HG03103 (cell line): ENCODE results near the gene BMP5.
A peak's percentile ranks its signal among the peaks of the same experiment; 100 is the strongest.
"Not testable (repeated sequence)": the region's sequence is repeated elsewhere in the genome, so short reads cannot be mapped to it uniquely, and the experiment has no call there.

Experiments used
- ATAC-seq: cut with Tn5 transposase; IDR thresholded peaks from one replicate; pipeline ENCODE4 v1.9.1; 2021; ENCODE audit warnings: low read depth; ENCODE audit not compliant: unreplicated experiment

Gene BMP5

DNA sequence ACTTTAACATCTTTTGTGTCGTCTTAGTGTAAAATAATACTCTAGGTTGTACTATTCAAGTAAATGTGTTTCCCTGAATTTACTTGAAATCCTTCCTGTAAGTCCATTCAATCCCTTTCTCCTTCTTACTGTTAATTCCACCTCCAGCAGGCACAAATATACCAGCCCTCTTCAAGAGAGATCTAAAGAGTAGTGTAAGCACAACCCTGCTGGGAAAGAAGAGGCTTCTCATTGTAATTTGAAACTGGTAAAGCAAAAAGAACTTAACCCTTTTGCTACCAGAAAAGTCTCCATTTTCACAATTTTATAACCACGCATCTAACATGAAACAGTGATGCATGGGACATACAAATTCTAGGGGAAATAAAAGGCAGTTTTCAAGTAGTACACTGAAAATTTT is at the start of gene BMP5:
BMP5 (minus strand) TSS at position 191 of the 400 bp plus-strand sequence. CDS start 725 bp downstream, outside the sequence.
- ATAC-seq, result no peak

DNA sequence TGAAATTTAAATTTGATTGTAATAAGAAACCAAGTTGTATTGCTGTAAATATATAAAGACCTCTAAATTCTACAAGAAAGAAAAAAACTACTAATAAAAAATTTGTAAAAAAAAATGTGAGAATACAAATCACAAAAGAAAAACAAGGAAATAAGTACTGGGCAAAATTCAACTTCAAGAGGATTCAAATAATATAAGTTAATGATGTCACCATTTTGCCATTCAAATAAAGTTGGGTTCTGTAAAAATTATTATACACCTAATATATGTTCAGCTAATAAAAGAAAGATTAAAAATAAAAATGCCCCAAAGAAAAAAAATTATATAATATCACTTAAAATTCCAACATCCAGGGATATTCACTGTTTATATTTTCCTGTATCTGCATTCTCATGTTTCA is 47.0 kb upstream of the BMP5 start:
- no peak for ATAC-seq

GRCh38 chr6:55919716-55920308 is 44.4 kb upstream of the BMP5 start:
- no peak for ATAC-seq

GRCh38 chr6:55918639-55919038 is 43.2 kb upstream of the BMP5 start:
- ATAC-seq, result no peak

- no peak for ATAC-seq
These were observed 42.5 kb upstream of the BMP5 start for GRCh38 chr6:55917751-55918415.

DNA sequence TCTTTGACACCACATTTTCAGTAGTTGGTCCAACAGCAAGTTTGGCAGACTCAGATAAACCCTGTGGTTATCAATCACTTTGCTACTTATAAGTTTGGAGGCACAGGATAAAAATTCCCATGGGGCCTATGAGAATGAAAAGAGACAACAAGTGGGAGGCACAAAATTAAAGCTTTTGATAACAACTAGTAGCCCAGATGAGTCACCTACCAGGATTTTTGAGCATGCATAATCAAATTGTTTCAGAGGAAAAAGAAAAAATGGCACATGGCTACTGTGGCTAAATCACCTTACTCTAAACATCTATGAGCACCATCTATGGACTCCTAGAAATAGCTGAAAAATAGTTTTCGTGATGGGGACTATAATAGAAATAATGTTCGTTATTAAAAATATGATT is 40.8 kb upstream of the BMP5 start:
- no peak for ATAC-seq

DNA sequence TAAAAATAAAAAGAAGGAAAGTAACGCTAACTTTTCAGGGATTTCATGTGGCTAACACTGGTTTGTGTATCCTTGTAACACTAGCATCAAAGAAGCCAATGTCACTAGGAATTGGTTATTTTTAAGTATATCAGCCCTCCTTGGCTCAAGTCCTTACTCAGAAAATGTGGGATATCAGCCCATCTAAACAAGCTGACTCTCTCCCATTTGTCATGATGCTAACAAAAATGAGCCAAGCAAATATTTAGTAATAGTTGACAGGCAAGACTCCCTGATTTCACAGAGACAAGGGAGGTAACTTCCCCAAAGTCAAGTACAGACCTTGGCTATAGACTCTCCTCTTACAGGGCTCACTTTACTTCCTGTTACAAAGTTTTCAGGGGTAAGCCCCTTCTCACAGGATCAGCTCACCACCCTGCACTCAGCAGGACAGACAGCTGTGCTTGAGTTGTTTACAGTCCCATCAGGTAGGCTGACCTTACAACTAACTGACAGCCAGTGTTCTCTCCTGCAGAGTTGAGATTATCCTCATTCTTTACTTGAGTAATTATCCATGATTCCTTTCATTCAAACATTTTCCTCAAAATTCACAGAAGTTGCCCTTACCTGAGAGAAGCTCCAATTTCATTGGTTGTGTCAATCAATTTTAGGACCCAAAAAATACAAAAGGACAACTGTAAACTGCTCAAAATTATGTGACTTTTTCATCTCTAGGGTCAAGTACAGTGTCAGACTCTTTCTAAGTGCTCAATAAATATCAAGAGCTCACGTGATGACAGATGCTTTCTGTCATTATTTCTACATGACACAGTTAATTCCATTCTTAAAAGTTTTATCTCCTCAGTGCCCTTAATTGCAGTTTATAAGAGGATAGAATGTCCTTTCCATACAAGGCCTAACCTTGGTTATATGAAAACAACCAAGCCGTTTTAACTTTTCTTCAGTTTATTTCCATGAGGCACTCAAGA is 38.1 kb upstream of the BMP5 start:
- peak; percentile 80 for ATAC-seq

GRCh38 chr6:55910466-55910865 is 35.1 kb upstream of the BMP5 start:
- ATAC-seq, result not testable (repeated sequence)

GRCh38 chr6:55909911-55910310 is 34.5 kb upstream of the BMP5 start:
- ATAC-seq, result not testable (repeated sequence)

DNA sequence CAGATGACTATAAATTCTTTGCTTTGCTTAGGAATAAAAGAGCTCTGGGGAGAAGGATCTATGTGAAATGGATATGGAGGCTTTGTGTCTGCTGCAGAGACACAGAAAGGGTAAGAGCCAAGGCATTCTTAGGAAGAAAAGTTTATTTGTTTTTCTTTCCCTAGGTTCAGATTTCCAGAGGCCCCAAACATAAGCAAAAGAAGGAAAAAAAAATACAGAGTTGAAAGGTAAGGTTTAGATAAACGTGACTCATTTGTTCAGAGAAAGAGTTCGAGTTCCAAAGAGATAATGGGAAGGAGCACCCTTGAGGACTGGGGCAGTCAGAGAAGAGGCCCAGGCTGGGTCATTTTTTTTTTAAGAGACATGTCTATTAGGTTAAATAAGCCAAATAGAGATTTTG is 27.4 kb upstream of the BMP5 start:
- ATAC-seq, result no peak

DNA sequence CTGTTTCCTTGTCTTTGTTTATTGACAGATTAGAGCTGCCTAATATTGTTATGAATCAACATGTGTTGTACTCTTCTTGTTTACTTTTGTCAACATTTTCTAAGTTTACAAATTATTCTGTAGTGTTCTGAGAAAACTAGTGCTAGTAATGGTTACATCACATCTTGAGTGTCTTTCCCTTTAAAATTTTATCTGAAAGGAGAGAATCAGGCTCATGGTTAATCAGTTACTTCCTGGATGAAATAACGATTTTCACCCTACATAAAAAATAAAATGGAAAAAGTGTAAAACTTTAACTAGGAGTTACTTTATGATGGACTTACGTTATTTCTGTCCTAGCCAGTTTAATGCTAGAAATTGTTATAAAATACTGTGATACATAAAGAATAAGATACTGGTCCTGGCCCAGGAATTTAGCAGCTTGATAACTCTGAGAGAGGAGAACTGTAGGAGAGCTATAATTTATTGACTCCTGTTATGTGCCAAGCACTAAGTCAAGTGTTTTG is 26.4 kb upstream of the BMP5 start:
- no peak for ATAC-seq

DNA sequence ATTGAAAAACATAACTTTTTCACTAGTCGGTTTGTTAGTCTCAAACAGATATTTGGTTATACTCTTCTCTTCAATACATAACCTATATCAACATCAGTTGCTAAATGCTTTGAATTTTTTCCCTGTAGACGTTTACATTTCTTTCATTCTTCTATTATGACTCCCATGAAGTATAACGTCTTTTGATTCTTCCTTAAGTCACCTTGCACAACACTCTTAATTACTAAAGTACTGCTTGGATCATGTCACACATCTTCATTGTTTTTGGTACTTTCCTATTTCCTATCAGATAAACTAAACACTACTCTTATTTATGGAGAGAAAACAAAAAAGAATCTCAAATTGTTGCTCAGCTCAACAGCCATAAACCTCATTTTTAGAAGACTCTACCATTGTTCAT is 23.0 kb upstream of the BMP5 start:
- no peak for ATAC-seq

GRCh38 chr6:55897346-55897745 is 22.0 kb upstream of the BMP5 start:
- no peak for ATAC-seq

DNA sequence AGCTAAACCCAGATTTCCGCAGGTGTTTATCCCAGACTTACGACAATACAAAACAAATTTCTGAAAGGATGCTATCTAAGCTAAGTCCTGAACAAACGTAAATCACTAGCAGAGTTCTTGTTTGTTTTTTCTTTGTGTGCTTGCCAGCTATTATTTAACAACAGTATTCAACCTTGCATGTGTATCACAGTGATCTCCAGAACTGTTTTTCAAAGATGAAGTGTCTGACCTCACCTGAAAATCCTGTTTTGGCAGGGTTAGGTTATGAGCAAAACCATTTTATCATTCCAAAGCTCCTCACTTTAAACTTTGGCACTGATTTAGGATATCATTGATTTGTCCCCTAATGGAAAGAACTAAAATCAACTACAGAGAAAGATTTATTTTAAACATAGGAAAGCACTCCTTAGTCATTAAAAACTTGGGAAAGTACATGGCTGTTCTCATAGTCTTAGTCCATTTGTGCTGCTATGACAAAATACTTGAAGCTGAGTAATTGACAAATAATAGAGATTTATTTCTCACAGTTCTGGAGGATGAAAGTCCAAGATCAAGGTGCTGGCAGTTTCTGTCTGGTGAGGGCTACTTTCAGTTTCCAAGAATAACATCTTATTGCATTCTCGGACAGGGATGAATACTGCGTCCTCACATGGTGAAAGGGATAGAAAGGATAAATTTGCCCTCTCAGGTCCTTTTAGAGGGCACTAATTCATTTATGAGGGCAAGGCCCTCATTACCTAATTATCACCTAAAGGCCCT is 20.8 kb upstream of the BMP5 start:
- no peak for ATAC-seq

DNA sequence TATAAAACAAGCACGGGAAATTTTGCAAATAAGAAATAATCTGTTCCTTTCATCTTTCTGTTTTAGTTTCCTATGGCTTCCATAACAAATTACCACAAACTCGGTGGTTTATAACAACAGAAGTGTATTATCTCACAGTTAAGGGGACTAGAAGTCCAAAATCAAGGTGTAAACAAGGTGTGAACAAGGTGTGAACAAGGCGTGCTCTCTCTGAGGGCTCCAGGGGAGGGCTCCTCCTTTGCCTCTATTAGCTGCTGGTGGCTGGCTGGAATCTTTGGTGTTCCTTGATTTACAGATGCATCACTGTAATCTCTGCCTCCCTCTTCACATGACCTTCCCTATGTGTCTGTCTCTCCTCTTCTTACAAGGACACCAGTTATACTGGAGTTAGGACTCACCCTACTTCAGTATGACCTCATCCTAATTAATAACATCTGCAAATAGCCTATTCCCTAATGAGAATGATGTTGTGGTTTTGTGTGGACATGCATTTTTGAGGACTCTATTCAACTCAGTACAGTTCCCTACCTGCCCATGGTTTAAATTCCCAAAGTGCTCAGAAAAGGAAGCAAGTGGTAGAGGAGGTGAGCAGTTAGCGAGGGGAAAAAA is 17.5 kb upstream of the BMP5 start:
- no peak for ATAC-seq

DNA sequence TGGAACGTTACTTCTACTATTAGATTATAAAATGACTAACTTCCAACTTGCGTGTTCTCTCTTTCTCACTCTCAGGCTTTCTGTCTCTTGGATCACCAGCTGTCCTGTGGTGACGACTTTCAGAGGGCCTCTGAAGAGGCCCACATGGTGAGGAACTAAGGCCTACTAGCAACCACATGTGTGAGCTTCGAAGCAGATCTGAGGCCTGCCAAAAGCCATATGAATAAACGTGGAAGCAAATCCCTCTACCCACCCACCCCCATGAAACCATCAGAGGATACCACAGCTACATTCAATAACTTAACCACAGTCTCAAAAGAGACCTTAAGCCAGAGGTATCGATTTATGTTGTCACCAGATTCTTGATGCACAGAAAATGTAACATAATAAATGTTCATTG is 13.5 kb upstream of the BMP5 start:
- no peak for ATAC-seq

- no peak for ATAC-seq
These were observed 10.9 kb upstream of the BMP5 start for GRCh38 chr6:55886185-55886836.

DNA sequence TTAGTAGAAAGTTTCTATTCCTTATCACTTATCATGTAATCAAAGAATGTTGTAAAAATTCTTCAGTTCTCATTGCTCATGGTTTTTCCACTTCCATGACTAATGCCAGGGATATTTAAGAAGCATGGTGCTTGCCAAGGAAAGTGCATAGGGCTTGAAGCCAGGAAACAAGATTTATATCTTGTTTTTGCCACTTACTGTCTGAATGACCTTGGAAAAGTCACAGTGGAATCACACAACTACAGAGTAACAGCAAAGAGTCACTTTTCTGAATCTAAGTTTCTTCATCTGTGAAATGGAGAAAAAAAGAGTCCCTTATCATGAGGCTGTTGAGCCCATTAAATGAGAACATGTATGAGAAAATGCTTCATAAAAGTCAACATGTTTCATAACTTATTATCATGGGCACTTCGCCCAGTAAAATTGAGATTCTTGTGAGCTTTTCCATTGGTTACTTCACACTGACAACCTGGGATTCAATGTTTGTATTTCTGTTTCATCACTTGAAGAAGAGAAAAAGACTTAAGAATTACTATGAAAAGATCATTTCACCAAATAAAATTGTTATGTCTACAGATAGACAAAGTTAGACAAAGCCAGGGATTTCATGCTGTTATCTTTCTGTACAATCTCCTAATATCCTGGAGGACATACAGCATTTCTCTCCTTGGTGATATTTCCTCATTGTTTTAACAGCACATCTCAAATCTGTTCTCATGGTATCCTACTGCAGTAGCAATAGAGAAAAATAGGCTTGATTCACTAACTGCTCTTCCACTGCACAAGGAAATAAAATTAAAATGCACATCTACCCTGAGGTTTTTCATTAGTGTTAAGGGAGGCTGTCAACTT is 7.6 kb upstream of the BMP5 start:
- no peak for ATAC-seq

DNA sequence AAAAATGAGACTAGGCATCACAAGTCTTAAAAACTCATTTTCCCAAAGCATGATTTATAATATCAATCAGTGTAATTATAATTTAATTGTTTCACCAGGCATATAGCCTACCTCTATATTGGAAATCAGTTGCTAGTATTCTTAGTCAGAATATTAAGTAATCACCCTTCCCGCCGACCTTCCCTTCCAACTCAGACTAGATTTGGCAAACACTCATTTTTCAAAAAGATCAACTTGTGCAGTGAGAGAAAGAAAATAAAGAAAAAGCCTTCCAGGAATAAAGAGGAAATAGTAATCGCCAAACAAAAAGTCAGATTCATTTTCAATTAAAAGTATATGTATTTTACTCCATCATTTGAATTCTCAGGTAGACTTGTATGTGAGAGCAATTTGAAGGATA is 1.9 kb upstream of the BMP5 start:
- ATAC-seq, result no peak
